T-helper 1 cell treated with Interleukin-12 subunit alpha and Interleukin-12 subunit beta and Interleukin-4 antibody, amounts not matched to agents 30 ng/mL and 1 ng/mL, for 36 hours (primary cell): Measurements from ENCODE around the gene OR2G6. TPM values are rescaled to one million over a fixed set of nuclear protein-coding genes. Genes with fewer than 3 reads are reported as not detected.
"Not testable (repeated sequence)": the region's sequence is repeated elsewhere in the genome, so short reads cannot be mapped to it uniquely, and the experiment has no call there.

Experiments used
- intact Hi-C: fragments of 100-400 bp; cut with micrococcal nuclease; formaldehyde crosslinking; loops from one replicate; pipeline ENCODE4 v1.15.1; 2024
- total RNA-seq: library from RNA; stranded (reverse); gene quantifications from 2 replicates; pipeline ENCODE4 v1.2.3, GENCODE V29; 2022

The OR2G6 gene
- total RNA-seq, 1 donor from 2014 or later: not detected

GRCh38 chr1:248574657-248575056, 66.8 kb downstream of the OR2G6 start, which contains the start of gene OR2T34:
Gene OR2T34 (minus strand): TSS chr1:248574757. CDS start chr1:248574757, 0 bp downstream.
- intact Hi-C loops: not testable (repeated sequence)

GRCh38 chr1:248576260-248576980, 68.5 kb downstream of the OR2G6 start:
- intact Hi-C loops: no loop called here

Other genes starting within 250 kb of the OR2G6 start
- not detected in 2 replicates for gene OR2T33, start 230.1 kb upstream of the OR2G6 start, total RNA-seq
- not detected in 2 replicates for gene OR2T12, start 204.6 kb upstream of the OR2G6 start, total RNA-seq
- not detected in 2 replicates for gene OR2M7, start 183.5 kb upstream of the OR2G6 start, total RNA-seq
- not detected in 2 replicates for gene OR14C36, start 159.3 kb upstream of the OR2G6 start, total RNA-seq
- not detected in 2 replicates for gene OR2T4, start 146.4 kb upstream of the OR2G6 start, total RNA-seq
- gene OR2T6, start 132.3 kb upstream of the OR2G6 start, total RNA-seq: not detected in 2 replicates
- gene OR2T1, start 105.0 kb upstream of the OR2G6 start, total RNA-seq: not detected in 2 replicates
- gene OR2T2, start 62.4 kb upstream of the OR2G6 start, total RNA-seq: not detected in 2 replicates
- not detected in 2 replicates for gene OR2T3, start 34.7 kb upstream of the OR2G6 start, total RNA-seq
- not detected in 2 replicates for gene OR2T5, start 19.5 kb upstream of the OR2G6 start, total RNA-seq
- gene OR2T29, start 54.7 kb downstream of the OR2G6 start, total RNA-seq: not detected in 2 replicates
- not detected in 2 replicates for gene OR2T34, start 66.7 kb downstream of the OR2G6 start, total RNA-seq
- gene OR2T10, start 89.6 kb downstream of the OR2G6 start, total RNA-seq: not detected in 2 replicates
- not detected in 2 replicates for gene OR2T11, start 127.0 kb downstream of the OR2G6 start, total RNA-seq
- gene OR2T35, start 137.2 kb downstream of the OR2G6 start, total RNA-seq: not detected in 2 replicates
- gene OR2T27, start 147.5 kb downstream of the OR2G6 start, total RNA-seq: not detected in 2 replicates
- gene OR14I1, start 194.7 kb downstream of the OR2G6 start, total RNA-seq: not detected in 2 replicates
- gene LYPD8, start 247.7 kb downstream of the OR2G6 start, total RNA-seq: not detected in 2 replicates